Measurements from ENCODE around the gene TTLL3. TPM values are rescaled to one million over a fixed set of nuclear protein-coding genes. Genes with fewer than 3 reads are reported as not detected.
"Not testable (repeated sequence)": the region's sequence is repeated elsewhere in the genome, so short reads cannot be mapped to it uniquely, and the experiment has no call there.

The TTLL3 gene
- total RNA-seq, 1 experiment from 2014 or later = 1.6 TPM

DNA sequence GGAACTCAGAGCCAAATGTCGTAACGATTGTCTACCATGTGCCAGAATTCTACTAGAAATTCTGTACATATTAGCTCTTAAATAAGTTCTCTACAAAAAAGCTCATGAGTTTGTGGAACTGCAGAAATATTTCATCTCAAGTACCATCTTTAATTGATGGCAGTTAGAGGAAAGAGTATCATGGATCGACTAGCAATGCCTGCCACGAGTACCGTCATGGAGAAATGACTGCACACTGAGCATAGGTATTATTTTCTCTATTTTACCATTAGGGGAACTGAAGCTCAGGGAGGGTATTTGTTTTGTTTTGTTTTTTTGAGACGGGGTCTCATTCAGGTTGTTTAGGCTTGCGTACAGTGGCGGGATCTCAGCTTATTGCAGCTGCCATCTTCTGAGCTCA lies 31.0 kb downstream of the TTLL3 start:
- DNase-seq (ENCODE audit: low read depth) = no peak

DNA sequence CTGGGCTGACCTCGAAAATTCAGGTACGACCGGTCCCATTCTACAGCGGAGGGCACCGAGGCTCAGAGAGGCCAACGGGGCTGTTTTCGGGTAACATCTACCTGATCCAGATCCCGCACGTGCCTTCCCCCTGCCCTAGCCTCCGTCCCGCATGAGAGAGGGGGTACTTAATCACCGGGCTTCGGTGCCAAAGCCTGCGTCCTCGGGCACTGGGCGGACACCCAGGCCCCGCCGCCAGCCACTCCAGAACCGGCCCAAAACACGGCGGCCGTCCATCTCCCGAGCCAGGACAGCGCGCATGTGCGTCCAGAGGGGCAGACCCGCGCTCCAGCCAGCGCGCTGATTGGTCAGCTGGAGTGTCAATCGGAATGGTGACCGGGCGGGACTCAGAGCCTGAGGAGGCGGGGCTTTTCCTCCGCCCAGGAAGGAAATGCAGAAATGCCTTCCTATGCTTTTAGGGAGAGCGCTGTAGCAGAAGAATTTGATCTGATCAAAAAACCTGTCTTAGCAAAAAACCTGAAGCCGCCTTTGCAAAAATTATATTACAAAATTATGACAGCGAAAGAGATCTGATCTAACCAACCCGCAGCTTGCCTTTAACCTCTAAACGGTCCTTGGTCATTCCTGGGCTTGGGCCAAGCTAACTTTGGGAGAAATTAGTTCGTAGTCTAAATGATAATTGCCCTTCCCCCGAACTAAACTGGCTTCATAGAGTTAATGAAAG lies 33.8 kb downstream of the TTLL3 start, which contains the start of gene RPUSD3:
Gene RPUSD3 (minus strand): TSS at position 294 of the 724 bp plus-strand sequence. CDS start 18 bp downstream, at position 276.
- peak; percentile 95 for DNase-seq (ENCODE audit: low read depth)

GRCh38 chr3:9846231-9846630 lies 36.2 kb downstream of the TTLL3 start:
- no peak for DNase-seq (ENCODE audit: low read depth)

- DNase-seq (ENCODE audit: low read depth) = no peak
Measured at GRCh38 chr3:9846931-9847488, 36.9 kb downstream of the TTLL3 start.

DNA sequence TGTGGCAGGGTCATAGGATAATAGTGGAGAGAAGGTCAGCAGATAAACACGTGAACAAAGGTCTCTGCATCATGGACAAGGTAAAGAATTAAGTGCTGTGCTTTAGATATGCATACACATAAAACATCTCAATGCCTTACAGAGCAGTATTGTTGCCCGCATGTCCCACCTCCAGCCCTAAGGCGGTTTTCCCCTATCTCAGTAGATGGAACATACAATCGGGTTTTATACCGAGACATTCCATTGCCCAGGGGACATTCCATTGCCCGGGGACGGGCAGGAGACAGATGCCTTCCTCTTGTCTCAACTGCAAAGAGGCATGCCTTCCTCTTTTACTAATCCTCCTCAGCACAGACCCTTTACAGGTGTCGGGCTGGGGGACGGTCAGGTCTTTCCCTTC lies 37.8 kb downstream of the TTLL3 start:
- DNase-seq (ENCODE audit: low read depth) = not testable (repeated sequence)

DNA sequence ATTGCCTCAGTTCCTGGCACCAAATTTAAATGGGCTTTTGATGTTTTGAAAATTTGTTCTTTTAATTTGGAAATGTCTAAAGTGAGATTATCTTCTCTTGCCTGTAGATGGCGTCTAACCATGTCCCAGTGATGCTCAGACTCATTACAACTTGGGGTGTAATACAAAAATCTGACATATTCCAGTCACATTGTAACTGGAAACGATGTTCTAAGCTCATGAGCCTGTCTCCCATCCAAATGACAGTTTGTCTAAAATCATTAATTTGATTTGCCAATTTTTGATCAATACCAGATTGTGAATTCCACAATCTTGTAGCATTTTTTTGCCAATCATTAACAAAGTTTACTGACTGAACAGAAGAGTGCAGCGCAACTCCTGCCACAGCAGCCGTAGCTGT lies 38.8 kb downstream of the TTLL3 start:
- not testable (repeated sequence) for DNase-seq (ENCODE audit: low read depth)

DNA sequence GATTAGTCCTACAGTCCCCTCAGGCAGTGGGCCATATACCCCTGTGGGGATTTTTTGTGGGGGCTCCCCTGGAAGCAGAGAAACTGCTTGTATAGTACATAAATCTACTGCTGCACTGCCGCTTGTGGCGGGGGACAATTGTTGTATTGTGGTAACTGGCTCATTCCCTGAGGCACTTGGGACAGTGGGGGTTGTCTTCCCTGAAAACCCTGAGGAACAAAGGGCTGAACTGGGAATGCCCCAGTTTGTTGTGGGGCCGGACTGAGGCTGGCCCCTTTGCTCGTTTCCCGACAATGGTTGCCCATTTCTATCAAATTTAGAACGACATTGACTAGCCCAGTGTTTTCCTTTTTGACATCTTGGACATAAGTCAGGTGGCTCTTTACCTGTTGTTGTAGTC lies 41.3 kb downstream of the TTLL3 start:
- DNase-seq (ENCODE audit: low read depth) = not testable (repeated sequence)

- not testable (repeated sequence) for DNase-seq (ENCODE audit: low read depth)
Measured at GRCh38 chr3:9851926-9852325, 41.9 kb downstream of the TTLL3 start.

- no peak for DNase-seq (ENCODE audit: low read depth)
Measured at GRCh38 chr3:9852528-9852927, 42.5 kb downstream of the TTLL3 start.

- DNase-seq (ENCODE audit: low read depth) = not testable (repeated sequence)
Measured at GRCh38 chr3:9854291-9854940, 44.4 kb downstream of the TTLL3 start.

- DNase-seq (ENCODE audit: low read depth) = no peak
Measured at GRCh38 chr3:9855594-9855993, 45.5 kb downstream of the TTLL3 start.

- DNase-seq (ENCODE audit: low read depth) = no peak
Measured at GRCh38 chr3:9859530-9860025, 49.5 kb downstream of the TTLL3 start.

GRCh38 chr3:9861201-9861600 lies 51.1 kb downstream of the TTLL3 start:
- DNase-seq (ENCODE audit: low read depth) = no peak

- DNase-seq (ENCODE audit: low read depth) = no peak
Measured at GRCh38 chr3:9861626-9862130, 51.6 kb downstream of the TTLL3 start.

DNA sequence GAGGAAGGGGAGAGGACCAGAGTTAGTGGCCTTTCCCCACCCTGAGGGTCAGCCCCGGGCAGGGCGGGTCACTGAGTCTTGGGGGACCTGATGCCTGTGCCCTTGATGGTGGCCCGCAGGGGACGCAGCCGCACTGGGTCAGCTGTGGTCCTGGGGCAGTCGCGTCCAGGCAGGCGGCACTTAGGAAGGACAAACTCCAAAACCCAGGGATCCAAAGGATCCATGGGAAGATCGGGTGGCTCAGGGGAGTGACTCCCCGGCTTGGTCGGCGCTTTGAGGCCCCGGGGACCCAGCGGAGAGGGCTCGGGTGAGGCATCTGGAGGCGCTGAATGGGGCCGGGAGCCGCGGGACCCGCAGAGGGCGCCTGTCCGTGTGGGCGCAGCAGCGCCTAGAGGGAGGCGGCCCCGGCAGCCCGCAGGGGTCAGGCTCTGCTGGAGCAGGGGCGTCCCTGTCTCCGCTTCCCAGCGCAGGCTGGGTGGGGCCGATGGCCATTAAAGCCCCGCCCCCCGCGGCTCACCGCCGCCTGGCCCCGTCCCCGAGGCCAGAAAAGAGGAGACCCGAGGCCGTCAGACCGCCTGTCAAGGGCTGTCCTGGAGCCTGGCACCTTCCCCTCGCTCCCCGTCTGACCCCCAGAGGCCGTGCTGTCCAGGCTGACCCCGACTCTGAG lies 52.5 kb downstream of the TTLL3 start:
- DNase-seq (ENCODE audit: low read depth) = no peak

DNA sequence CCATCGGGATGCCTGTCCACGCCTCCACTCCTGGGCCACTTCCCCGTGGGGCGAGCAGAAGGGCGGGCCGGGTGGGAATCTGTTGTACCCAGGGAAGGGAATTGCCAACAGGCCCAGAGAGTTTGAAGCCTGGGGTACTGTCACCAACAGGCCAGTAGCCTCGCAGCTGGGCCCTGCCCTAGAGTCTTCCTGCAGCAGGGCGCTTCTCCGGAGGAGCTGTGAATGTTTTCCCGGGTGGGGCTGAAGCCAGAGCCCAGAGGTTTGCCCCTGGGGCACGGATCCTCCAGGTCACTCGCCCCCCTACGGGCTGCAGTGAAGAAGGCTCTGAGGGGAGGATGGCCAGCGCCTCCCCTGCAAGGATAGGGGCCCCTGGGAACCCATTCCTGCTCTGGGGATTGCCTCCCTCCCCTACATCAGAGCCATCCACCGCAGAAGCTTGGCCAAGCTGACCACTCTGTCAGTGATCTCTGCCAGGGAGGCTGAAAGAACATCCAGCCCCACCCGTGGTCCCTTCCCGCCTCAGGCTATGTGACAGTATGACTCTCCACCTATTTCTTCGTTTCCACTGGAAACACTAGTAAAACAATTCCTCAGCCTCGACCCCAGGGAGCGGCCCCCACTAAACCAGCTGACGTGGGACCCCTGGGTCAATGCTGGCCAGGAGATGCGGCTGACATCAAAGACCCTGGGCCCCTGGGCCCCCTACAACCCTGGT lies 53.2 kb downstream of the TTLL3 start:
- DNase-seq (ENCODE audit: low read depth) = no peak

GRCh38 chr3:9864200-9864927 lies 54.3 kb downstream of the TTLL3 start:
- peak; percentile 17 for DNase-seq (ENCODE audit: low read depth)

GRCh38 chr3:9865125-9865637 lies 55.1 kb downstream of the TTLL3 start:
- not testable (repeated sequence) for DNase-seq (ENCODE audit: low read depth)

GRCh38 chr3:9866639-9867038 lies 56.6 kb downstream of the TTLL3 start:
- no peak for DNase-seq (ENCODE audit: low read depth)

DNA sequence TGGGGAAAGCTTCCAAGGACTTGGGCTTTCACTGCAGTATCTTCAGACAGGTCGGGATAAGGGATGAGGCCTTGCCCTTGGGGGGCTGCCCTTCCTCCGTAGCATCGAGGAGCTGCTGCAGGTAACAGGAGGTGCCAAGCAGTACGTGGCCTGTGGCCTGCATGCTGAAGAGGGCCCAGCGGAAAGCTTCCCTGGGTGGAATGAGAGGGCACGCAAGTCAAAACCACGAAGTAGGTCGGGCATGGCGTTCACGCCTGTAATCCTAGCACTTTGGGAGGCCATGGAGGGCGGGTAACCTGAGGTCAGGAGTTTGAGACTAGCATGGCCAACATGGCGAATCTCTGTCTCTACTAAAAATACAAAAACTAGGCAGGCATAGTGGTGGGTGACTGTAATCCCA lies 57.0 kb downstream of the TTLL3 start:
- DNase-seq (ENCODE audit: low read depth) = no peak

All from Daoy (cell line).